A549 (cell line): Measurements from ENCODE around the gene GSTA3. TPM values are rescaled to one million over a fixed set of nuclear protein-coding genes. Genes with fewer than 3 reads are reported as not detected.

Source experiments
- ATAC-seq, 2 experiments: fragments of 200-7000 bp in 1 of 2; fragments of >200 bp in 1 of 2; cut with Nextera tagmentation in 1 of 2; cut with Tn5 transposase in 1 of 2; 3 replicates each; pipeline versions ENCODE4 v1.8.0 to v1.9.1; 2018 to 2020; ENCODE audit warnings: mild to moderate bottlenecking in 1 of 2, moderate library complexity in 1 of 2
- CTCF ChIA-PET: fragments of 300-600 bp; sonication (Branson Sonifier 250); formaldehyde crosslinking; extraction: SDS; loops from one replicate; lab custom pipeline; 2021; ENCODE audit warnings: antibody characterized with exemption, inconsistent platforms; lab: Yijun Ruan, JAX
- POLR2A ChIA-PET: fragments of 350-600 bp; formaldehyde crosslinking; extraction: SDS; loops from one replicate; lab custom pipeline; 2021; ENCODE audit warnings: antibody characterized with exemption, inconsistent platforms; lab: Yijun Ruan, JAX
- DNase-seq, 2 experiments: peaks; one replicate each; pipeline versions ENCODE4 v3.0.0 to v3.0.0-alpha.2; 2011 to 2016; ENCODE audit warnings: low read depth in 1 of 2, low spot score in 1 of 2
- FAIRE-seq: peaks from 2 replicates; lab custom pipeline; 2011; peaks lifted over from hg19 to GRCh38; lab: Jason Lieb, UNC
- H3K27ac ChIP-seq, 2 experiments: fragments of >200 bp; sonication (Bioruptor Twin); formaldehyde crosslinking; 3 replicates each; pipeline ENCODE4 v1.5.1; 2016 to 2017
- H3K4me1 ChIP-seq: fragments of >200 bp; sonication (Bioruptor Twin); formaldehyde crosslinking; 3 replicates; pipeline ENCODE4 v1.6.1; 2016
- H3K4me2 ChIP-seq: fragments of >200 bp; sonication (Bioruptor Twin); formaldehyde crosslinking; 3 replicates; pipeline ENCODE4 v1.6.1; 2016
- H3K4me3 ChIP-seq: fragments of >200 bp; sonication (Bioruptor Twin); formaldehyde crosslinking; 3 replicates; pipeline ENCODE4 v1.5.1; 2016
- H3K9me3 ChIP-seq: fragments of >200 bp; sonication (Bioruptor Twin); formaldehyde crosslinking; 3 replicates; pipeline ENCODE4 v1.6.1; 2016
- CBX2 ChIP-seq: fragments of 200-600 bp; sonication (generic); IDR thresholded peaks from 2 replicates; pipeline ENCODE4 v1.6.1; 2016; ENCODE audit warnings: low read depth, mild to moderate bottlenecking, borderline replicate concordance
- CBX8 ChIP-seq: fragments of 200-600 bp; sonication (generic); IDR thresholded peaks from 2 replicates; pipeline ENCODE4 v1.6.1; 2016
- CEBPB ChIP-seq, 2 experiments: fragments of >200 bp in 1 of 2; sonication (Bioruptor Twin) in 1 of 2; formaldehyde crosslinking in 1 of 2; IDR thresholded peaks; 2 replicates each; pipeline ENCODE4 v1.6.1; 2012 to 2016
- CHD2 ChIP-seq: fragments of 150-350 bp; IDR thresholded peaks from 2 replicates; pipeline ENCODE4 v1.6.1; 2014; ENCODE audit warnings: low read length; ENCODE audit not compliant: partially characterized antibody
- CHD4 ChIP-seq: fragments of 200-600 bp; sonication (generic); IDR thresholded peaks from 2 replicates; pipeline ENCODE4 v1.6.1; 2016; ENCODE audit warnings: antibody characterized with exemption, mild to moderate bottlenecking, borderline replicate concordance
- CTCF ChIP-seq: fragments of >200 bp; sonication (Bioruptor Twin); formaldehyde crosslinking; IDR thresholded peaks from 3 replicates; pipeline ENCODE4 v1.5.1; 2016
- ESRRA ChIP-seq: fragments of 150-350 bp; IDR thresholded peaks from 2 replicates; pipeline ENCODE4 v1.6.1; 2014; ENCODE audit warnings: mild to moderate bottlenecking, low read length, borderline replicate concordance
- FOXS1 ChIP-seq: fragments of 250-450 bp; sonication (Bioruptor Pico); IDR thresholded peaks from 2 replicates; pipeline ENCODE4 v1.5.0; 2020; ENCODE audit warnings: mild to moderate bottlenecking, moderate library complexity
- HDAC2 ChIP-seq: fragments of 200-600 bp; sonication (generic); IDR thresholded peaks from 2 replicates; pipeline ENCODE4 v1.6.1; 2016
- HEYL ChIP-seq: fragments of 250-450 bp; sonication (Bioruptor Pico); IDR thresholded peaks from 2 replicates; pipeline ENCODE4 v1.8.0; 2021; ENCODE audit warnings: mild to moderate bottlenecking, moderate library complexity
- HOXA7 ChIP-seq: fragments of 250-450 bp; sonication (Bioruptor Pico); IDR thresholded peaks from 2 replicates; pipeline ENCODE4 v1.5.0; 2020; ENCODE audit warnings: mild to moderate bottlenecking, moderate library complexity
- JUNB ChIP-seq: fragments of >200 bp; sonication (Bioruptor Twin); formaldehyde crosslinking; IDR thresholded peaks from 2 replicates; pipeline ENCODE4 v1.6.1; 2016
- MAFK ChIP-seq: fragments of 450-650 bp; IDR thresholded peaks from 2 replicates; pipeline ENCODE4 v1.6.1; 2014; ENCODE audit not compliant: partially characterized antibody
- NFE2L2 ChIP-seq: fragments of 150-350 bp; conservative IDR thresholded peaks from 2 replicates; pipeline ENCODE4 v1.6.1; 2014; ENCODE audit warnings: low read length
- NR3C1 ChIP-seq: fragments of >200 bp; sonication (Bioruptor Twin); formaldehyde crosslinking; IDR thresholded peaks from 3 replicates; pipeline ENCODE4 v1.6.1; 2017
- PHF8 ChIP-seq: fragments of 200-600 bp; sonication (generic); IDR thresholded peaks from 2 replicates; pipeline ENCODE4 v1.6.1; 2016; ENCODE audit warnings: low read depth, mild to moderate bottlenecking, antibody characterized with exemption, moderate library complexity, borderline replicate concordance
- POLR2AphosphoS2 ChIP-seq: conservative IDR thresholded peaks from 2 replicates; pipeline ENCODE4 v1.6.1; 2012; ENCODE audit warnings: low read length, improper control_type of control experiment, inconsistent platforms
- RAD21 ChIP-seq, 2 experiments: fragments of >200 bp in 1 of 2; sonication (Bioruptor Twin) in 1 of 2; formaldehyde crosslinking in 1 of 2; IDR thresholded peaks in 1 of 2; conservative IDR thresholded peaks in 1 of 2; 2 replicates in 1 of 2; 3 replicates in 1 of 2; pipeline ENCODE4 v1.6.1; 2012 to 2018; ENCODE audit warnings: inconsistent platforms in 1 of 2
- RCOR1 ChIP-seq: fragments of 150-350 bp; IDR thresholded peaks from 2 replicates; pipeline ENCODE4 v1.6.1; 2014; ENCODE audit warnings: antibody characterized with exemption, low read length, low read depth
- REST ChIP-seq: fragments of 200-600 bp; sonication (generic); IDR thresholded peaks from 2 replicates; pipeline ENCODE4 v1.6.1; 2016; ENCODE audit warnings: antibody characterized with exemption, mild to moderate bottlenecking, moderate library complexity
- RFX5 ChIP-seq: fragments of 450-650 bp; IDR thresholded peaks from 2 replicates; pipeline ENCODE4 v1.7.1; 2014; ENCODE audit warnings: antibody characterized with exemption, mild to moderate bottlenecking, moderate library complexity
- RNF2 ChIP-seq: fragments of 200-600 bp; sonication (generic); IDR thresholded peaks from 2 replicates; pipeline ENCODE4 v1.6.1; 2016; ENCODE audit warnings: low read depth, mild to moderate bottlenecking, antibody characterized with exemption, moderate library complexity, borderline replicate concordance
- SMC3 ChIP-seq: fragments of >200 bp; sonication (Bioruptor Twin); formaldehyde crosslinking; IDR thresholded peaks from 3 replicates; pipeline ENCODE4 v1.6.1; 2018; ENCODE audit warnings: inconsistent platforms
- SREBF2 ChIP-seq: fragments of 450-650 bp; IDR thresholded peaks from 2 replicates; pipeline ENCODE4 v1.6.1; 2014; ENCODE audit warnings: mild to moderate bottlenecking, moderate library complexity
- ZSCAN20 ChIP-seq: fragments of 250-450 bp; sonication (Bioruptor Pico); IDR thresholded peaks from 2 replicates; pipeline ENCODE4 v1.8.0; 2022; ENCODE audit warnings: mild to moderate bottlenecking, moderate library complexity
- WGBS: methylation state at CpG from one replicate; pipeline ENCODE4 v1.1.6; 2017; ENCODE audit errors: missing lambda C conversion rate; 5-methylcytosine and 5-hydroxymethylcytosine counted together
- polyA plus RNA-seq, 4 experiments: library from polyadenylated mRNA; depleted of rRNA in 3 of 4; stranded (reverse); fragments of >200 nt; fragmentation: RNase III in 1 of 4; extraction: RNeasy Plus Mini Kit Qiagen cat#74134 plus additional on column Dnase treatment in 1 of 4; gene quantifications; 2 replicates in 3 of 4; 3 replicates in 1 of 4; pipeline ENCODE4 v1.2.3, GENCODE V29; 2011 to 2017
- TF ChIP-seq, protein P1 (sequence below): IDR thresholded peaks from 2 replicates; pipeline ENCODE4 v1.6.1; 2012; ENCODE audit warnings: low read depth, borderline replicate concordance

GSTA3 gene
- polyA plus RNA-seq, 2 of the 4 experiments (the other 2 are of a cell fraction), result not detected

DNA sequence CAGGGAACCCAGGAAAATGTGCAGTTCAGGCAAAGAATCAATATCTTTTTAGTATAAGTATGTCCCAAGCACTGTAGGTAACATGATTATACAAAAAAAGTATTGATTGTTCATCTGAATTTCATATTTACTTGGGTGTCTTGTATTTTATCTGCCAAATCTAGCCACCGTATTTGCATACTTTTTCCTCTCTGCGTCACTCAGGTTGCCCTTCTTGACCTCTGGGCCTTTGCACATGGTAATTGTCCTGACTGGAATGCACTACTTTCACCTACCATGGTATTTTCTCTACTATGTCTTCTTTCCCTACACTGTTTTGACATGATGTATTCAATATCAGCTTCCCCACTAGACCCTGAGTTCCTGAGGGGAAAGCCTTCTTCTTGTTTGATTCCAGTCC, 15.2 kb downstream of the GSTA3 start:
- DNase-seq, result no peak
- Histone ChIP-seq H3K4me1 (no peaks in the 10 kb centered on the region), H3K4me2 (no peak overlapping the region), H3K27ac (no peak overlapping the region), H3K9me3 (no peaks in the 10 kb centered on the region; the same call in 2 of the 3 replicates), H3K4me3 (no peak overlapping the region)
- 84% methylated on average over 2 of the region's 2 CpGs for WGBS
- POLR2A ChIA-PET, result no interaction called here
- TF ChIP-seq RNF2 (no peak), CBX2 (no peak), ESRRA (no peak), HDAC2 (no peak), REST (no peak), SMC3 (no peak), POLR2AphosphoS2 (no peak), RAD21 (conservative IDR thresholded peaks at IDR 0.05 in 1 of 2, IDR thresholded peaks at IDR 0.05 in 1 of 2) (no peak), NR3C1 (no peak), CEBPB (IDR thresholded peaks at IDR 0.05) (no peak), RFX5 (no peak), RCOR1 (no peak), CHD2 (no peak), NFE2L2 (no peak), HEYL (CRISPR knock-in tag) (no peak), ZSCAN20 (CRISPR knock-in tag) (no peak), CTCF (no peak)
- TF ChIP-seq, protein P1, sequence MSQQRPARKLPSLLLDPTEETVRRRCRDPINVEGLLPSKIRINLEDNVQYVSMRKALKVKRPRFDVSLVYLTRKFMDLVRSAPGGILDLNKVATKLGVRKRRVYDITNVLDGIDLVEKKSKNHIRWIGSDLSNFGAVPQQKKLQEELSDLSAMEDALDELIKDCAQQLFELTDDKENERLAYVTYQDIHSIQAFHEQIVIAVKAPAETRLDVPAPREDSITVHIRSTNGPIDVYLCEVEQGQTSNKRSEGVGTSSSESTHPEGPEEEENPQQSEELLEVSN, result no peak
- CTCF ChIA-PET, result interaction anchor here (1.3 kb wide), 1 partner anchor 101 kb away, joined by 3 read pairs; no protein-coding TSS in a partner anchor
- ATAC-seq, result no peak
- FAIRE-seq, result no peak

DNA sequence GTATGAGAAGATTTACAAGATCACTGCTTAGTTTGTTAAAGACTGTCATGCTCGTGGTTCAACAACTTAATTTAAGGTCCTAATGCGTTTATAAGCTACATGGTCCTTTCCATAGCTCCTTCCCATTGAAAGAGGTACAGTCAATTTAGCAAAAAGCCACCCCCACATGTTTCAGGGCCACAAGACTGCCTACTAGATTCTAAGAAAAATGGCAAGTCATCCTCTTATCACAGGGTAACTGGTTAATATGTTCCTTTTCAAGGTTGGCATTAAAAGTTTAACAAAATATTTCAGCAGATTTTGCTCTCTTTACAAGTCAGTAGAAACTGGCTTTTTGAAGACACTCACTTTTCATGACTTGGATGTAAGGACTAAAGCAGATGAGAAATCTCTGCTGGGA, 15.7 kb downstream of the GSTA3 start:
- WGBS, result 33% methylated on average over 2 of the region's 2 CpGs
- ATAC-seq, result no peak
- FAIRE-seq, result no peak
- no peak overlapping the region for H3K4me2 ChIP-seq
- ChIA-PET CTCF (interaction anchor here (1.3 kb wide), 1 partner anchor 102 kb away, joined by 3 read pairs; no protein-coding TSS in a partner anchor), POLR2A (no interaction called here)
- no peaks in the 10 kb centered on the region for H3K4me1 ChIP-seq
- H3K4me3 ChIP-seq, result no peak overlapping the region
- TF ChIP-seq REST (no peak), HOXA7 (CRISPR knock-in tag) (no peak), PHF8 (no peak), RCOR1 (no peak), JUNB (no peak), CHD4 (no peak), HDAC2 (no peak), SREBF2 (no peak), MAFK (no peak), CBX8 (no peak), FOXS1 (CRISPR knock-in tag) (no peak)
- no peak for DNase-seq
- no peaks in the 10 kb centered on the region; the same call in 2 of the 3 replicates for H3K9me3 ChIP-seq
- H3K27ac ChIP-seq, result no peak overlapping the region
